HG02884 (cell line): ENCODE results near the gene VAV2.

Experiments used
- ATAC-seq: cut with Tn5 transposase; IDR thresholded peaks from one replicate; pipeline ENCODE4 v1.9.1; 2021; ENCODE audit warnings: mild to moderate bottlenecking, moderate library complexity; ENCODE audit not compliant: unreplicated experiment

Gene VAV2

DNA sequence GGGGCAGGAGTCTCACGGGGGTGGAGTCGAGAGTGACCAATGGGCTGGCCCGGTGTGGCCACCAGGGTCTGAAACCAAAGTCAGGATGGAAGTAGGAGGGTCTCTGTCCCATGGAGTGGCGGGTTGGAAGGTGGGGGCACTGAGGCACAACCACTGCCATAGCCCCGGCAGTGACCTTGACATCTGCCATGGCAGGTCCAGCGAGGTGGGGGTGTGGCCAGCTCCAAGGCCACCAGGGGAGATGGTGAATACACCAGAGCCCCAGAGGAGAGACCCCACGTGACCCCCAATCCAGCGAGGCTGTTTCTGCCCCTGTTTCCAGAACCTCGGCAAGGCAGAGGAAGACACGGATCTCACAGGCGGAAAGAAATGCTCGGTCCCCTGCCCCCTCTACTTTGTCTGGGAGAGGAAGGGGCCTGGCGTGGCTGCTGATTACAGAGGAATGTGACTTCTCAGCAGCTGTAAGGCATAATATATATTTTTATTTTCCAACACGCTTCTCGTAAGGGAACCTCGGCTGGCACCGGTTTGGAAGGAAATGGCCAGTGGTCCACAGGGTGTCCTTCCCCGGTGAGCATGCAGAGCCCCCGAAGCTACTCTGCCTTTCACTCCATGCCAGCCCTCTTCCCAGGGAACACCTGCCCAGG is 148.2 kb downstream of the VAV2 start:
- ATAC-seq: no peak

GRCh38 chr9:133843250-133843649 is 148.9 kb downstream of the VAV2 start:
- ATAC-seq: no peak

- no peak for ATAC-seq
Observed at GRCh38 chr9:133842721-133843227, 149.3 kb downstream of the VAV2 start.

- ATAC-seq: no peak
Observed at GRCh38 chr9:133842174-133842573, 149.9 kb downstream of the VAV2 start.

DNA sequence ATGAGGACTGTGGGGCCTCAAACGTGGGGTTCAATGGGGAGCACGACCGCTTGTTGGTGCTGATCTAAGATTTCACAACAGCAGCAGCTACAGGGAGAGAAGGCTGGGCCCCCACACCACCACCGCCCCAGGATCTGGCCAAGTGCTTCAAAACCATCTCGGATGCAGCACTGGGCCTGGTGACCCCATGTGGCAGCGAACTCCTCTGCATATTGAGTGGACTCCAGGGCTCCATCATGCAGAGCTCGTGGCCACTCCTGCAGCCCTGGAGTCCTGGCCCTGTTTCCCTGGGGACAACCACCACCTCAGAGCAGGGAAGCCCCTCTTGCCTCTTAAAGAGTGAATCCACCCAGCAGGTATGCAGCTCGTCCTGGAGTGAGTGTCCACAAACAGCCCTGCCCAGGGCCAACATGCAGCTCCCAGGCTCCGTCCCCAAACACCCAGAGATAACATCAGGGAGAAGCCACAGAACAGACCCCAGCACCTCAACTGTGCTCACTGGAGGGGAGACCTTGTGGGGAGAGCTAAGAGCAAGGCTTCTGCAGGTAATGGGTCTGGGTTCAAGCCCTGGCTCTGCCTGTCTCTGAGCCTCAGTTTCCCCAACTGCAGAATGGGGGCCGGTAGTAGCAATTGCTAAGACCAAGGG is 150.8 kb downstream of the VAV2 start:
- ATAC-seq: no peak

- no peak for ATAC-seq
Observed at GRCh38 chr9:133839822-133840329, 152.2 kb downstream of the VAV2 start.

- no peak for ATAC-seq
Observed at GRCh38 chr9:133838859-133839507, 153.1 kb downstream of the VAV2 start.

DNA sequence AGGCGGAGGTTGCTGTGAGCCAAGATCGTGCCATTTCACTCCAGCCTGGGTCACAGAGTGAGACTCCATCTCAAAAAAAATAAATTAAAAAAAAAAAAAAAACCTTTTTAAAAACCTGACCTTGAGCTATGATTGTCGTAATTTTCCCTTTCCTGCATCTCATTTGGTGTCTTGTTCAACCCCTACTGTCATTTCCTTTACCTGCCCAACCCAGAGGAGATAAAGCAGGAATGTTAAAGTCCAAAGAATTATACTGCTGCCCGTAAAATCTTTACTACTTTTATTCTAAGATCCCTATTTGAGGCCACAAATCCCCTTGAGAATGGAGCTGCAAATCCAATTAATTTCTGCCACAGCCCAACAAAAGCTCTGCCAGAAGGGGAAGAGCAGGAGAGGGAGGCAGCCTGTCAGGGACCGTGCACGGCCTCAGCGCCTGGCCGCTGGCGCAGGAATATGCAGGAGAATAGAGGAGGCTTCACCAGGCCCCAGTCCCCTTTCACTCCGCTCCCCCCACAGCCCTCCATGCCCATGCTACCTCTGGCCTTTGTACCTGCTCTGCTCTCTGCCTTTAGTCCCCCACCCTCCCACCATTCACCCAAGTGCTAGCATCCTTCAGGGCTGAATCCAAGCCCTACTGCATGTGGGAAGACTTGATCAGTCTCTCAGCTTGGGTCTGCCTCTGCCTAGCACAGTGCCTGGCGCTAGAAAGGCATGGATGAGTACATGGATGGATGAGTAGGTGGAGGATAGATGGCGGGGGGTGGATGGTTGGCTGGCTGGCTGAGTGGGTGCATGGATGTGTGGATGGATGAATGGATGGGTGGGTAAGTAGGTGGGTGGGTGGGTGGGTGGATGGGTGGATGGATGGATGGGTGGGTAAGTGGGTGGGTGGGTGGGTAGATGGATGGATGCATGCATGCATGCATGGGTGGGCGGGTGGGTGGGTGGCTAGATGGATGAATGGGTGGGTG is 154.2 kb downstream of the VAV2 start:
- ATAC-seq: no peak

DNA sequence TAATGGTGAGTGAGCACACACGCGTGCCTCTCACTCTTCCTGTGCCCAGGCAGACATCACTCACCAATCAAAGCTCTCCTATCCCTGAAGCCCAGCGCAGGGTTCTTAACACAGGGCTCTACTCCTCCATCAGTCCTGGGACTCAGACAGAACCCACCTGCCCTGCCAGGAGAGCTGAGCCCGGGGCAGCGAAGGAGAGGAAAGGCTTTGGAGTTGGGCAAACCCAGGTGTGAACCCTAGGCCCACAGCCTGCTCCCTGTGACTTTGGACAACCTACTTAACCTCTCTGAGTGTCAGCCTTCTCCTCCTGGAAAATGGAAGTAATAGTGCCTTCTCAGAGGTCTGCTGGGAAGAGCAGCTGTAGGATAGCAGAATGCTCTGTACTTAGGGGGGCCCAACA is 155.3 kb downstream of the VAV2 start:
- ATAC-seq: no peak

DNA sequence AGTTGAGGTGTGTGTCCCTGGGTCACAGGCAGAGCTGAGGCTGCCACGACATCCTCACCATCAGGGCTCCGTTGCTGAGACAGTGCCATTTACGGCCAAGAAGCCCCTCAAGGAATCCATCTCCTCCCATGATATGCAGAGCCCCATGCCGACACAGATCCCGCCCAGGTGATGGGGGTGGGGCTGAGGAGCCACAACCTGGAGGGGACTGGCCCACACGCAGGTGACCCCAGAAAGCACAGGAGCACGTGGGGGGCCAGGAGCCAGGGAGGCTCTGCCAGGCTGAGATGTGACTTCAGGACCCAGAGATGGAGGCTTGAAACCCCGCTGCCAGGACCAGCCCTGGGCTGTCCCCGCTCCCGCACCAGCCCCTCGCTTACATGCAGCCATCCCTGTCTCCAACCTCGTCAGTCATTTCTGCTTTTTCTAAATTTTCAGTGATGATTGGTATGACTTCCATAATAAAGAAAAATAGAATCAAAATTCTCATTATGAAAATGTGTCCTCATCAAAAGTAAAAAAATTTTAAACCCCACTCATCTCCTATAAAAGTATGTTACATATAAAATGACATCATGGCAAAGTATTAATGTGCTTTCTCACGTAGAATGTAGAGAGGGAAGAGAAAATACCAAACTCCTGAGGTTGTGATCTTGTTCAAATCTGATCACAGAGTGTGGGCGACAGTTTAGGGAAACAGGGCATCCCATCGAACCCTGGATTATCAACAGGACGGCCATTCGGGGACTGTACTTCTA is 155.9 kb downstream of the VAV2 start:
- no peak for ATAC-seq

- no peak for ATAC-seq
Observed at GRCh38 chr9:133835262-133835901, 156.7 kb downstream of the VAV2 start.

DNA sequence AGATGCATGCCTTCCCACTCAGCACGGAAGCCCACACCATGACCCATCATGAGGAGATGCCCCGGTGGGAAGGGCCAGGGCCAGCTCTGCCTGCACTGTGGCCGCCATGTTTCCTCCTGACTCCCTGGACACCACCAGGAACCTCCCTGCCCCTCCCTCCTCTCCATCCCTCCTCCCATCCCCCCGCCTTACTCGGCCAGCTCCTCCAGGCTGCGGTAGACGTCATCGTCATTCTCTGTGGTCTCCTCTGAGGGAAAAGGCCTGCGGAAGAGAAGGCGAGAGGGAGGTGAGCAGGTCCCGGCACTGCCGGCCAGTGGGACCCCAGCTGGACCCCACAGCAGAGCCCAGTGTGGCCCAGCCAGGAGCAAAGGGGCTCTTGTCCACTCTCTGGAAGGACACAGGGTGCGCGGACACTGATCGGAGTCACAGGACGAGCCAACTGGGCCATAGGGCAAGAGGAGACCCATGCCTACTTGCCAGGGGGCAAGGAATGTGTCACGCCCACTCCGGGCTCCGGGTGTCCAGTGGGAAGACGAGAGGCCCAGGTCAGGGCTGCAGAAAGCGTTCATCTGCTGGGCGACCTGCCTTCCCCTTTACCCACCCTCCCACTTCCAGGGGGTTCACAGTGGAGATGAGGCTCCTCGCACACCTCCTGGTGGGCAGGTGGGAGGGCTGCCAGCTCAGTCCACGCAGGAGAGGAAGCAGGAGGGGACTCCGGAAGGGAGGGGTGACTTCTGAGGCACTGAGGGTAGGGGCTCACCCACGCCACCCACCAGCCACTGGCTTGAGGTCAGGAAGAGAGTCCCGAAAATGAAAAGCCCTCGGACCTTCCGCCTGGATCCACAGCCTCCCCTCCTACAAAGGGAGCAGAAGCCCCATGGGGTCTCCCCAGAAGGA is 157.8 kb downstream of the VAV2 start:
- no peak for ATAC-seq

DNA sequence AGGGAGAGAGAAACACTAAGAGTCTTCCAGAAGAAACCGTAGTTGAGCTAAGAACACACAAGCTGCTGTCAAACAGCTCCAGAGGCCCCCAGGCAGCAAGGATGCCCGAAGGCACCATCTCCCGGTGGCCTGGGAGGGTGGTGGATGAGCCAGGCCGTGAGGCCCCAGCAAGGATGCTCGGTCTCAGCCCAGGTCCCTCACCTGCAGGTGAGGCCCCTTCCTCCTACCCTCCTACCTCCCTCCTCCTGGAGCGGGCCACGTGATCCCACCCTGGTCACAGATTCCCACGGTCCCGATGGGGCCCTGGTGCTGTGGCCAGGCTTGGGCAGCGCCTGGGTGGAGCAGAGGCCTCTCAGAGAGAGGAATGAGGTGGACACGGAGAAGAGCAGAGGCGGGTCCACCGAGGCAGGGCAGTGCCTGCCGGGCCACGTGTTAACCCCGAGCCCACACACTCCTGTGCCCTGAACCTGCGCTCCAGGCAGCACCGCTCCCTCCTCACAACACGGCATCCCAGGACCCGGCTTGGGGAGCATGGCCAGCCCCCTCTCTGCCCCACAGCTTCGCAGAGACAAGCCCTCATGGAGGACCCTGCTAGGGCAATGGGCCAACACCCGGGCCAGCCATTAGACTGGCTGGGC is 158.6 kb downstream of the VAV2 start:
- ATAC-seq: no peak

DNA sequence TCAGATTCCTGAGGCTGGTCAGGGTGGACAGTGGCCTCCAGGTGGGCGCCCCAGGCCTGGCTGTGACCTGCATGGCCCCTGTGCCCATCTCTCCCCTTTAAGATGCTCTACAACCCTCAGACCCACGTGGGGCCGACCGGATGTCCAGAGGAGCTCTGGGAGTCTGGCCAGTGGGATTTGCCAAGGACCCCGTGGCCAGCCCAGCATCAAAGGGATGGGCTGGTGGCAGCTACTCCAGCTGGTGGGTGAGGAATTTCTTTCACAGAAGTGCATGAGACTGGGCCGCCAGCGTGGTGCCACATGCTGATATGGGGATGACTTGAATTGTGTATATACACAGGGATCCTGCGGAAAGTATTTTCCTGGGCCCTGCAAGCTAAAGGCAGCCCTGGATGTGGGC is 159.2 kb downstream of the VAV2 start:
- ATAC-seq: no peak

DNA sequence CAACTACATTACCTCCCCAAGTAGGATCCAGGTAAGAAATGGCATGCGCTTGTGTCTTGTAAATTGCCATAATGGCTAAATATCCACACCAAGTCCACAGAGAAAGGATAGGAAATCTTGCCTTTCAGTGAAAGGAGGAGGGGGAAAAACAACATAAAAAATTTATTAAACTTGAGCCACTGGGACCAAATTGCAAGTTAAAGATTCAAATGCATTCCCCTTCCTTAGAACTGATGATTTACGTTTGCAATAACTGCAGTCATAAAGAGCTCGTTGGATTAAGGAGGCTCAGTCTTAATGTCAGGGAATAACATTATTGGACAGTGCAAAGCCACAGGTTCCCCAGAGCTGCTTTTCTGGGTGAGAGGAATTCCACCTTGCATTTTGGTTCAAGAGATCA is 161.4 kb downstream of the VAV2 start:
- no peak for ATAC-seq

- ATAC-seq: no peak
Observed at GRCh38 chr9:133830310-133830709, 161.8 kb downstream of the VAV2 start.

DNA sequence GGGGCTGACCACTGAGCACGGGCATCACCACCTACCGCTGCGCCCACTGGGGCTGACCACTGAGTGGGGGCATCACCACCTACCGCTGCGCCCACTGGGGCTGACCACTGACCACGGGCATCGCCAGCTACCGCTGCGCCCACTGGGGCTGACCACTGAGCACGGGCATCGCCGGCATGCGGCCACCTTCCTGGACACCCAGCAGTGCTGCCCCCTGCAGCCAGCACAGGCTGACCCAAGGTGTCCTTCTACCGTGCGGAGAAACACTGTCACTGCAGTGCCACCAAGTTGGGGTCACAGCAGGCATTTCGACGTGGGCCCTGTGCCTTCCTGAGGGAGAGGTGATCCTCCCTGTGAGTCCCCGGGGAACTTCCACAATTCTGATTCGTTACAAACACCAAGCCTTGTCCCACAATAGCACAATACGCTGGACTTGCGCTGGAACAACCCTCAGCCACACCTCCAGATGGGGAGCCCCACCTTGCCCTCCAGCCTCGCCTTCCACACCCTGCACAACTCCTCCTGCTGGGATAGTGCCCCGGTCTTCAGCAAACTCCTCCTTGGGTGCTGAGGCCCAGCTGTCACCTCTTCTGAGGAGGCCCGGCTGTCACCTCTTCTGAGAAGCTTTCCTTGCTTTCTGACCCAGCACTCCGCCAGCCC is 163.7 kb downstream of the VAV2 start:
- ATAC-seq: no peak
